Spleen (tissue), 7 donors: Measurements from ENCODE around the gene PSMD12.

Experiments used
- CTCF ChIP-seq, 11 experiments: fragments of 200-600 bp in 7 of 11; fragments of 450-650 bp in 4 of 11; sonication (generic) in 4 of 11; IDR thresholded peaks in 8 of 11; conservative IDR thresholded peaks in 3 of 11; 1 replicate in 7 of 11; 2 replicates in 4 of 11; pipeline versions ENCODE4 v1.4.0 to v1.8.0; 2016 to 2021; ENCODE audit warnings: antibody characterized with exemption in 11 of 11, inconsistent platforms in 4 of 11, mild to moderate bottlenecking in 1 of 11
- POLR2A ChIP-seq, 3 donors: fragments of 450-650 bp; IDR thresholded peaks; one replicate each; pipeline ENCODE4 v1.5.1; 2017; ENCODE audit warnings: antibody characterized with exemption in 3 of 3, mild to moderate bottlenecking in 1 of 3
- donor health status: DM: no; HTN: no; CAD: no; lungs with moderate emphysema.
- donor health status: DM: no; HTN: no; CAD: no.
- donor health status: DM: no; HTN: no; CAD: no.

- TF ChIP-seq CTCF (IDR thresholded peaks at IDR 0.05 in 8 of 11, conservative IDR thresholded peaks at IDR 0.05 in 3 of 11) (no peak), POLR2A (IDR thresholded peaks at IDR 0.05) (no peak)
Observed at GRCh38 chr17:67310406-67310805, 56.0 kb downstream of the PSMD12 start.
